ENCODE results near the gene NUAK1.

NUAK1 gene

GRCh38 chr12:106063826-106064720, 74.7 kb downstream of the NUAK1 start:
- DNase-seq (ENCODE audit: low read depth in 2 of 2) = no peak

GRCh38 chr12:106062693-106063092, 76.1 kb downstream of the NUAK1 start:
- no peak for DNase-seq (ENCODE audit: low read depth in 2 of 2)

GRCh38 chr12:106058256-106059182, 80.2 kb downstream of the NUAK1 start:
- peak in 1 of 2 experiments; percentile 28 for DNase-seq (ENCODE audit: low read depth in 2 of 2)

- no peak for DNase-seq (ENCODE audit: low read depth in 2 of 2)
Observed at GRCh38 chr12:106054049-106054448, 84.7 kb downstream of the NUAK1 start.

DNA sequence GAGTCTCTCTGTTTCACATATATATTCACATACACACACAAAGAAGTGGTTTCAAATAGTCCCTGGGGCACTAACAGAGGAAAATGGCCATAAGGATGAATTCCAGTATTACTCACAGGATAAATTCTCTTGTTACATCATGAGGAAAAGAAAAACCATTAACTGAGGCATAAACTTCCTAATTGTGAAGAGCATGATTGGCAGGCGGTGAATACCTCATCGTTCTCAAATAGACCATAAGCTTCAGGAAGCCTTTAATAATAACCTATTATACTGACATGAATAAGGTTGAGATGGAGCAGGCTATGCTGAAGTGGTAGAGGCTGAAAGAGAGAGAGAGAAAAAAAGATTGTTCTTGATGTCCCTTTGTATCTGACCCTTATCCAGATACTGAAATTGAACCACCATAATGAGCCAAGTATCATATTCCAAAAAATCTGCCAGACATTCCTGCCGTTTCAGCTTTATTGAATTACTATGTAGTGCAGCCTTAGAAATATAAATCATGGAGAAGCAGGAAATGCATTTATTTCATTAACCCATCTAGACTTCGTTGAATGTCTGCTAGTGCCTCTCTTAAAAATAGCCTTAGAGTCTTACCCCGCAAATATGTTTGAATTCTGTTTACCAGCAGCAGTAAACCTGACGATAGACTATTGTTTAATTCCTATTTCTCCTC, 86.8 kb downstream of the NUAK1 start:
- DNase-seq (ENCODE audit: low read depth in 2 of 2) = peak; percentile 51 to 58

- no peak for DNase-seq (ENCODE audit: low read depth in 2 of 2)
Observed at GRCh38 chr12:106049546-106049945, 89.2 kb downstream of the NUAK1 start.

GRCh38 chr12:106049105-106049504, 89.6 kb downstream of the NUAK1 start:
- DNase-seq (ENCODE audit: low read depth in 2 of 2) = no peak

DNA sequence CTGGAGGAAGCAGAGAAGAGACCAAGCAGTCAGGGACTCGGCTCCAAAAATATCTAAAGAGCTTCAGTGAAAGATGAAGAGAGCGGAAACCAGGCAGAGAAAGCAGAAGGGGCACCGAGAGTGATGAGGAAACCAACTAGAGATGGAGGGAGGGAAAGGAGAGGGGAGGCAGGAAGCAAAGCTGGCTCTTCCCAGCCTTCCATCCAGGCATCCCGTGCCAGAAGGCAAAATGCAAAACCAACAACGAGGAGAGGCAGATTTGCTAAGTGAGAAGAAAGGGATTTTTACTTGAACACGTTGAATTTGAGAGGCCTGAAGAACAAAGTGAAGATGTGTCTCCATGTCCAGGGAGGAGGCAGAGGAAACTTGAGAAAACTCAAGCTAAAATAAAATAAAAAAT, 90.1 kb downstream of the NUAK1 start:
- no peak for DNase-seq (ENCODE audit: low read depth in 2 of 2)

DNA sequence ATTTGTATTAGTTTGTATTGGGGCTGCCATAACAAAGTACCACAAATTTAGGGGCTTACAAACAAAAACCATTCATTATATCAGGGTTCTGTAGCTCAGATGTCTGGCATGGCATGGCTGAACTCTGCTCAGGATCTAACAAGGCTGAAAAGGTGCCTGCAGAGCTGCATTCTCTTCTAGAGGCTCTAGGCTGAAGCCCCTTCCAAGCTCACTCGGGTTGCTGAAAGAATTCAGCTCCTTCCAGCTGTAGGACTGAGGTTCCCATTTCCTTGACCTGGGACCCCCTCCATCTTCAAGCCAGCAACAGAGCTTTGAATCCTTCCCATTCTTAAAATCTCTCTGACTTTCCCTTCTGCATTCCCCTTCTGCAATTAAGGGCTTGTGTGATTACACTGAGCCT, 90.7 kb downstream of the NUAK1 start:
- DNase-seq (ENCODE audit: low read depth in 2 of 2) = no peak

GRCh38 chr12:106046947-106047346, 91.8 kb downstream of the NUAK1 start:
- DNase-seq (ENCODE audit: low read depth in 2 of 2) = no peak

GRCh38 chr12:106046301-106046846, 92.4 kb downstream of the NUAK1 start:
- DNase-seq (ENCODE audit: low read depth in 2 of 2) = no peak

GRCh38 chr12:106045251-106045674, 93.5 kb downstream of the NUAK1 start:
- no peak for DNase-seq (ENCODE audit: low read depth in 2 of 2)

GRCh38 chr12:106044773-106045172, 94.0 kb downstream of the NUAK1 start:
- no peak for DNase-seq (ENCODE audit: low read depth in 2 of 2)

DNA sequence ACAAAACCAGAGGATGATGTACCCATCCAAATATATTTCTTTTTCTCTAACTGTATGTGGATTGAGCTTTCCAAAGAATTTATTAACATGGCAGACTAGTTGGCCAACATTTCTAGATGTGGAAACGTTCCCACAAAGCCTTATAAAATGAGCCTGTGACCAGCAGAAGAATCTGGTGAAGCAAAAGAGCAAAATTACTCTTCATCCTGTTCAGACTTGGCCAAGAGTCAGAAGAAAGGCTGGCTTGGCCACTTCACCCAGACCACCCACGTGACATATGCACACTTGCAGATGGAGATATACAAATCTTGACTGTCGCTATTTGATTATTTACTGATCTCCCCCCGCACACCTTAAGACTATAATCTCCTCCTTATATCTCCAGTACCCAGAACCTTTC, 96.7 kb downstream of the NUAK1 start:
- DNase-seq (ENCODE audit: low read depth in 2 of 2) = no peak

DNA sequence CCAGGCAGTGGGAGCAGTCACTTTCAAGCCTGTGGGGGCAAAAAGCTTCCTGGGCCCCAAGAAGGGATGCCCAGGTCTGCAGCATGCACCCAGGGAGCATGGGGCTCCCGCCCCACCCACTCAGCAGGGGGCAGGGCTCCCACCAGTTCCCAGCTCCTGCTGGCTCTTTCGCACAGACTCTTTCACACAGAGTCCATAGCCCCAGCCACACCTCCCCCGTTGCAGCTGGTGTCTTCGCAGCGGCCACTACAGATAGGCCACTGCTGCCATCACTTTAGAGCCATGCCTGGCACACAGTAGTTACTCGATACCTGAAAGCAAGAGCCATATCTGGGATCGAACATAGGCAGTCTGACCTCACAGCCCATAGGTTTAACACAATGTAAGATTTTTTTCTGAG, 98.2 kb downstream of the NUAK1 start:
- no peak for DNase-seq (ENCODE audit: low read depth in 2 of 2)

GRCh38 chr12:106039646-106040404, 98.9 kb downstream of the NUAK1 start:
- DNase-seq (ENCODE audit: low read depth in 2 of 2) = no peak

DNA sequence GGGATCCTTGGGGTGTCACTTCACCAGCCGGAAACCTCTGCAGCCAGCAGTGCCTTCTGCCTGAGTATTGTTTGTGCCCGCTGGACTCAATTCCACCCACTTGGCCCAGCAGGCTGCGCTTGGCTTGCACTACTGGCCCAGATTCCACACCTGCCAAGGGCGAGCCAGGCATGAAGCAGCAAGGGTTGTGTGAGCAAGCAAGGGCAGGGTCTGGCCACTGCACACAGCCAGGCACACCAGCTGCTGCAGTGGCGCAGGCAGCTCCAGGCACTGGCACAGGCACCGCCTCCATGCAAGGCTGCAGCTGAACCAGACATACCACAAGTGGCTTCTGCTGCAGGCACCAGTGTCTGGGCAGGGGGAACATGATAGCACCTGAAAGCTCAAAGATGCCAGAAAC, 99.5 kb downstream of the NUAK1 start:
- no peak for DNase-seq (ENCODE audit: low read depth in 2 of 2)

DNA sequence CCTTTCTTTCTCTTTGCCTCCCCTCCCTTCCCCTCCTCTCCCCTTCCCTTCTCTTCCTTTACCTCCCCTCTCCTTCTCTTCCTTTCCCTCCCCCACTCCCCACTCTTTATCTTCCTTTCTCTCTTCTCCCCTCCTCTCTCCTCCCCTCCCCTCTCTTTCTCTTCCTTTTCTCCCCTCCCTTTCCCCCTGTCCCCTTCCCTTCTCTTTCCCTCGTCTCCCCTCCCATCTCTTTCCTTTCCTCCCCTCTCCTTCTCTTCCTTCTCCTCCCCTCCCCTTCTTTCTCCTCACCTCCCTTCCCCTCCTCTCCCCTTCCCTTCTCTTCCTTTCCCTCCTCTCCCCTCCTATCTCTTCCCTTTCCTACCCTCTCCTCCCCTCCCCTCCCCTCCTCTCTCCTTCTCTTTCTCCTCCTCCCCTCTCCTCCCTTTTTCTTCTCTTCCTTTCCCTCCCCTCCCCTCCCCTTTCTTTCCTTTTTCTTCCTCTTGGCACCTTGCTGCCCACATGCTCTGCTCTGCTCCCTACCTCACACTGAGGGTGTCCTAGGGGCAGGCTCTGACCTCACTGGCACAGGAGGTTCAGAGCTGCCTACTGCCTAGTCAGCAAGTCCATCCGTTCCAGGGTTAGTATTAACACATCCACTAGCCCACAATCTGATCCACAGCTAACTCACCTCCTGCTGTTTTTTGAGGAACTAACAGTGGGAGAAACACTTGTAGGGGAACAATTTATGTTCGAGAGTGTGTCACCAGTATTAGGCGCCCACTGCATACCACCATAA, 101.0 kb downstream of the NUAK1 start:
- no peak for DNase-seq (ENCODE audit: low read depth in 2 of 2)

DNA sequence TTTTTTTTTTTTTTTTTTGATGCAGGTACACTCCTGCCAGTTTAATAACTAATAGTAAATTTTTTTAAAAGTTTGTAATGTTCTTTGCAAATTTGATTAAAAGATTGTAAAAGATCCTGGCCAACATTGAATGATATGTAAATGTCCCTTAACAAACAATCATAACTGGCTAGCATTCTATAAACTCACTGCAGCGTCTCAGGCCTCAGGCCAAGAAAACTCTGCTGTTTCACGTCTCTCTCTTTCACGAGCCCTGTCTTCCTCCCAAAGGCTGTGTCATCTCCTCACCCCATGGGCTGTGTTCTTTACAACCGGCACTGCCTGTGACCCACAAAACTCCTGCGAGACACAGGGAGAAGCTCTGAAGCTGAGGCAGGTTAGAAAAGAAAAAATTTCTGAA, 103.3 kb downstream of the NUAK1 start:
- no peak for DNase-seq (ENCODE audit: low read depth in 2 of 2)

DNA sequence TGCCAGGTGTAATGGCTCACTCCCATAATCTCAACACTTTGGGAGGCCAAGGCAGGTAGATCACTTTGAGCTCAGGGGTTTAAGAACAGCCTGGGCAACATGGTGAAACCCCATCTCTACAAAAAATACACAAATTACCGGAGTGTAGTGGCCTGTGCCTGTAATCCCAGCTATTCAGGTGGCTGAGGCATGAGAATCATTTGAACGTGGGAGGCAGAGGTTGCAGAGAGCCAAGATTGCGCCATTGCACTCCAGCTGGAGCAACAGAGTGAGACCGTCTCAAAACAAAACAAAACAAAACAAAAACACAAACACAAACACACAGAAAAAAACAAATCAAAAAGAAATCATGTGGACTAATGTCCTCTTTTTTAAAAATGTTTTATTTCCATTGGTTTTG, 104.4 kb downstream of the NUAK1 start:
- DNase-seq (ENCODE audit: low read depth in 2 of 2) = no peak

Data from fibroblast of skin of left biceps (primary cell).